Neural crest cell (in vitro differentiated cells): ENCODE results near the gene SLC1A2. TPM values are rescaled to one million over a fixed set of nuclear protein-coding genes. Genes with fewer than 3 reads are reported as not detected.

Experiments used
- DNase-seq: peaks from one replicate; pipeline ENCODE4 v3.0.0; 2021; ENCODE audit warnings: low read depth, mixed read lengths, low spot score
- H3K27ac Mint-ChIP-seq: one replicate; pipeline ENCODE4 v1.8.0; 2021; ENCODE audit warnings: mild to moderate bottlenecking, mixed read lengths; ENCODE audit not compliant: unreplicated experiment
- H3K27me3 Mint-ChIP-seq: 2 replicates; pipeline ENCODE4 v1.8.0; 2021; ENCODE audit warnings: low read depth, mild to moderate bottlenecking, mixed read lengths
- H3K36me3 Mint-ChIP-seq: 2 replicates; pipeline ENCODE4 v1.8.0; 2021; ENCODE audit warnings: low read depth, mild to moderate bottlenecking, mixed read lengths
- H3K4me1 Mint-ChIP-seq: 2 replicates; pipeline ENCODE4 v1.8.0; 2021; ENCODE audit warnings: mixed read lengths
- H3K4me3 Mint-ChIP-seq: one replicate; pipeline ENCODE4 v1.8.0; 2021; ENCODE audit warnings: mild to moderate bottlenecking, mixed read lengths
- H3K9me3 Mint-ChIP-seq: 2 replicates; pipeline ENCODE4 v1.8.0; 2021; ENCODE audit warnings: mixed read lengths
- CTCF ChIP-seq: fragments of 200-600 bp; sonication (generic); conservative IDR thresholded peaks from 2 replicates; pipeline ENCODE4 v1.5.0; 2021; ENCODE audit warnings: antibody characterized with exemption, mild to moderate bottlenecking
- total RNA-seq: library from RNA; stranded (reverse); gene quantifications from 2 replicates; pipeline ENCODE4 v1.2.1, GENCODE V29; 2021

SLC1A2 gene
- total RNA-seq, 1 donor from 2014 or later, result 2.7 TPM

GRCh38 chr11:35256296-35256695, 163.1 kb downstream of the SLC1A2 start:
- Mint-ChIP-seq H3K4me3 (no peak overlapping the region), H3K27ac (no peak overlapping the region)

GRCh38 chr11:35255514-35255913, 163.8 kb downstream of the SLC1A2 start:
- H3K27ac Mint-ChIP-seq, result no peak overlapping the region
- TF ChIP-seq CTCF, result no peak
- H3K4me3 Mint-ChIP-seq, result no peak overlapping the region

More at GRCh38 chr11:35256296-35256695, 163.1 kb downstream of the SLC1A2 start:
- DNase-seq, result no peak
- H3K27me3 Mint-ChIP-seq, result peaks cover 10% of the 10 kb centered on the region
- no peaks in the 10 kb centered on the region for H3K36me3 Mint-ChIP-seq
- TF ChIP-seq CTCF, result no peak
- H3K9me3 Mint-ChIP-seq, result no peaks in the 10 kb centered on the region
- no peaks in the 10 kb centered on the region for H3K4me1 Mint-ChIP-seq

DNA sequence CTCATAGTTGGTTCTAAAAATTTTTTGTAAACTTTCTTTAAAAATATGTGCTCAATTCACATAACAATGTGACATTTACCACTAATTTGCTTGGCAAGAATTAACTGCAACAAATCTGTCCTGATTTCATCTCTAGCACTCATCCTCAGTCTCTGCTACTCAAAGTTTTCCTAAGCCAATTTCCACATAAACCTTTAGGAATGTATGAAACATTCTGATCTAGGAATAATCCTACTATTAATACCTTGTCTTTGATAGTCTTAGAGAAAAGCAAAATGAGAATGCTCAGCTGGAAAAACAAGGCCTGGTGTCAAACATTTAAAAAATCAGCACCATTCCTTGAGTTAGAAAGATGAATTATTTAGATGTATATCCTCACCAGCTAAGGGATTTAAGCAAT, 166.1 kb downstream of the SLC1A2 start:
- Mint-ChIP-seq H3K4me3 (no peak overlapping the region), H3K36me3 (no peaks in the 10 kb centered on the region), H3K27ac (no peak overlapping the region), H3K27me3 (peaks cover 3% of the 10 kb centered on the region), H3K9me3 (no peaks in the 10 kb centered on the region), H3K4me1 (no peaks in the 10 kb centered on the region)
- DNase-seq, result no peak
- TF ChIP-seq CTCF, result no peak

More at GRCh38 chr11:35255514-35255913, 163.8 kb downstream of the SLC1A2 start:
- no peaks in the 10 kb centered on the region for H3K9me3 Mint-ChIP-seq
- DNase-seq, result no peak
- peaks cover 6% of the 10 kb centered on the region for H3K27me3 Mint-ChIP-seq
- no peaks in the 10 kb centered on the region for H3K36me3 Mint-ChIP-seq
- no peaks in the 10 kb centered on the region for H3K4me1 Mint-ChIP-seq

- no peaks in the 10 kb centered on the region for H3K36me3 Mint-ChIP-seq
- no peaks in the 10 kb centered on the region for H3K9me3 Mint-ChIP-seq
- no peak overlapping the region for H3K27ac Mint-ChIP-seq
- no peak for TF ChIP-seq CTCF
- no peaks in the 10 kb centered on the region for H3K4me1 Mint-ChIP-seq
- peaks cover 3% of the 10 kb centered on the region for H3K27me3 Mint-ChIP-seq
- H3K4me3 Mint-ChIP-seq, result no peak overlapping the region
- no peak for DNase-seq
Observed at GRCh38 chr11:35250621-35251020, 168.7 kb downstream of the SLC1A2 start.

- no peak for DNase-seq
- no peak for TF ChIP-seq CTCF
- H3K36me3 Mint-ChIP-seq, result no peaks in the 10 kb centered on the region
- H3K9me3 Mint-ChIP-seq, result no peaks in the 10 kb centered on the region
- H3K27me3 Mint-ChIP-seq, result peaks cover 3% of the 10 kb centered on the region
- H3K27ac Mint-ChIP-seq, result no peak overlapping the region
- H3K4me1 Mint-ChIP-seq, result no peaks in the 10 kb centered on the region
- H3K4me3 Mint-ChIP-seq, result no peak overlapping the region
Observed at GRCh38 chr11:35250192-35250591, 169.2 kb downstream of the SLC1A2 start.
